VCaP (cell line): ENCODE measurements around the gene CCPG1.

Experiments
- H3K27ac ChIP-seq: fragments of 450-650 bp; 2 replicates; pipeline ENCODE4 v1.5.1; 2017
- CTCF ChIP-seq: fragments of 450-650 bp; conservative IDR thresholded peaks from 2 replicates; pipeline ENCODE4 v1.5.1; 2017; ENCODE audit warnings: mild to moderate bottlenecking, moderate library complexity

Gene CCPG1

GRCh38 chr15:55320963-55321362, 87.2 kb downstream of the CCPG1 start:
- TF ChIP-seq CTCF, result no peak
- no peak overlapping the region for H3K27ac ChIP-seq

GRCh38 chr15:55320238-55320550, 88.0 kb downstream of the CCPG1 start:
- TF ChIP-seq CTCF, result no peak
- H3K27ac ChIP-seq, result no peak overlapping the region

GRCh38 chr15:55319537-55320237, 88.5 kb downstream of the CCPG1 start:
- no peak for TF ChIP-seq CTCF
- peak overlapping the region; percentile 76 for H3K27ac ChIP-seq

- H3K27ac ChIP-seq, result peak within 1 kb of the TSS; percentile 76
- no peak; the same call in 1 of the 2 replicates for TF ChIP-seq CTCF
These were observed 89.3 kb downstream of the CCPG1 start, which contains the start of the genes PIGB and PIGBOS1 for GRCh38 chr15:55318588-55319494. PIGB (plus strand) TSS chr15:55319222; CDS start chr15:55319251, 29 bp downstream. PIGBOS1 (minus strand) TSS chr15:55319123; CDS start chr15:55317792, 1,331 bp downstream.
